ENCODE measurements around the gene PLA2G6.
"Not testable (repeated sequence)": the region's sequence is repeated elsewhere in the genome, so short reads cannot be mapped to it uniquely, and the experiment has no call there.

PLA2G6 gene

GRCh38 chr22:38082986-38083710, 98.5 kb downstream of the PLA2G6 start:
- no peak for FAIRE-seq

DNA sequence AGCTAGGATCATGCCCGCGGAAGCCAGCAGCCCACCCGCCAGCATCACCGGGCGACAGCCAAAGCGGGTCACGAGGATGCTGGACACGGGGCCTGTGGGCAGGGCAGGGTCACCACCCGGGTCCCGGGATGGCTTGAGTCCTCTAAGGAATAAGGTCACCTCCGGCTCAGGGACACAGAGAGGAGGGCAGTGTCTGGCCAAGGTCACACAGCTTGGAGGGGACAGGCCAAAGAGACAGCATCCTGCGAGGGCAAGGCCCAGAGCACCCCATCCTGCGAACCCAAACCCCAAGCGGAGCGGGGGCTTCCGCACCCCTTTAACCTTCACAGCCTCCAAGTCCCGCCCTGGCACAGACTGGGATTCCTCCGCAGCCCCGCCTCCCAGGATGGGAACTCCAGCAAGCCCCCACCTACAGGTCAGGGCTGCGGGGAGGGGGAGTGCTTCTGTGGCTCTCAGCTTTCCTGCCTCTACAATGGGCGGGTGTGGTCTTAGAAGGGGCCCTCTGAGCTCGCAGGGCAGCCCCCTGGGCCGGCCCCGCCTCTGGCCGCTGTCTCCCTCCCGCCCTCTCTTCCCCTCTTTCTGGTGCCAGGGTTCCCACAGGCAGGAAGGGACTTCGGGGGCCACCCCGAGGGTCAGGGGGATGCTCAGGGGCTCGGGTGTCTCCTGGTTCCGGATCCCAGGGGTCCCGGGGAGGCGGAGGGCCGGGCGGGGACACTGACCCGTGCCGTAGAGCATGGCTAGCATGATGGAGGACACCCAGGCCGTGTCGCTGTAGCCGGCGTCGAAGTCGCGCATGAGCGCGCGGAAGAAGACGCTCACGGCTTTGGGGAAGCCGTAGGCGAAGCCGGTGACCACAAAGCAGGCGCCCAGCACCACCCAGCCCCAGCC, 99.4 kb downstream of the PLA2G6 start:
- FAIRE-seq, result no peak

- no peak for FAIRE-seq
These were observed 100.0 kb downstream of the PLA2G6 start for GRCh38 chr22:38081636-38081940.

DNA sequence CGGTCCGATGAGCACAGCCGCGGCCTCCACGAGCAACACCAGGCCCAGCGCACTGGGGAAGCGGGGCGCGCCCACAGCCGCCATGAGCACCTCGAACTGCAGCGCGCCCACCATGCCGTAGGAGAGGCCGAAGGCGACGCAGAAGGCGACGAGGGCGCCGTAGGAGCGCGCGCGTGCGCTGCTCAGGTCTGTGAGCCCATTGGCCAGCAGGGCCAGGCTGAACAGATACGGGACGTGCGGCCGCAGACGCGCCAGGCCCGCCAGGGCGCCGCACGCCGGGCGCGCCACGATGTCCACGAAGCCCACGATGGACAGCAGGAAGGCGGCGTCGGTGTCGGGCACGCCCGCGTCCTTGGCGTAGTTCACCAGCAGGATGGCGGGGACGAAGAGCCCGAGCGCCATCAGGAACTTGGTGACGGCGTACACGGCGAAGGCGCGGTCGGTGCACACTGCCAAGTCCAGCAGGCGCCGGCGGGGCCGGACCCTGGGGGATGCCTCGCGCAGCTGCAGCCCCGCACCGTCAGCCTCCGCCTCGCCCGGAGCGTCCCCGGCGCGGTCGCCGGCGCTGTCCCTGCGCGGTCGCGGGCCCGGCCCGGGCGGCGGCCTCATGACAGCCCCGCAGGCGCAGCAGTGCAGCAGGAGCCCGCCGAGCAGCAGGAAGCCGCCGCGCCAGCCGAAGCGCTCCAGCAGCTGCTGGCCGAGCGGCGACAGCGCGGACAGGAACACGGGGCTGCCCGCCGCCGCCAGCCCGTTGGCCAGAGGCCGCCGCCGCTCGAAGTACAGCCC, 100.6 kb downstream of the PLA2G6 start:
- no peak for FAIRE-seq

DNA sequence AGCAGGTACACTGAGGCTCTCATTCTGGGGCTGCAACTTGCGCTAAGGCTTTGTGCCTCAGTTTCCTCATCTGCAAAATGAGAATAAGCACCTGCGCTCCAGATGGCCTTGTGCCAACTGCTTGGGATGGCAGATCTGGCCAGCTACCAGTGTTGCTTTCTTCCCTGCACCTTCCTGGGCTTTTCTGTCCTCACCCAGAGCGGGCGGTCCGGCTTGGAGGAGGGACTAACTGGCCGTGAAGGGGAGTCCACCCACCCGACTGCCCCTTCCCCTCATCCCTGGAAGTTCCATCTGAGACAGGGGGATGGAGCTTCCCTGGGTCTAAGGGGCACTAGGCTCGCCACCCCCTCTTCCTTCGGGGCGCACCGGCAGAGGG, 101.2 kb downstream of the PLA2G6 start:
- FAIRE-seq, result no peak

- no peak for FAIRE-seq
These were observed 101.8 kb downstream of the PLA2G6 start for GRCh38 chr22:38079804-38080203.

- FAIRE-seq, result not testable (repeated sequence)
These were observed 102.4 kb downstream of the PLA2G6 start for GRCh38 chr22:38079208-38079607.

DNA sequence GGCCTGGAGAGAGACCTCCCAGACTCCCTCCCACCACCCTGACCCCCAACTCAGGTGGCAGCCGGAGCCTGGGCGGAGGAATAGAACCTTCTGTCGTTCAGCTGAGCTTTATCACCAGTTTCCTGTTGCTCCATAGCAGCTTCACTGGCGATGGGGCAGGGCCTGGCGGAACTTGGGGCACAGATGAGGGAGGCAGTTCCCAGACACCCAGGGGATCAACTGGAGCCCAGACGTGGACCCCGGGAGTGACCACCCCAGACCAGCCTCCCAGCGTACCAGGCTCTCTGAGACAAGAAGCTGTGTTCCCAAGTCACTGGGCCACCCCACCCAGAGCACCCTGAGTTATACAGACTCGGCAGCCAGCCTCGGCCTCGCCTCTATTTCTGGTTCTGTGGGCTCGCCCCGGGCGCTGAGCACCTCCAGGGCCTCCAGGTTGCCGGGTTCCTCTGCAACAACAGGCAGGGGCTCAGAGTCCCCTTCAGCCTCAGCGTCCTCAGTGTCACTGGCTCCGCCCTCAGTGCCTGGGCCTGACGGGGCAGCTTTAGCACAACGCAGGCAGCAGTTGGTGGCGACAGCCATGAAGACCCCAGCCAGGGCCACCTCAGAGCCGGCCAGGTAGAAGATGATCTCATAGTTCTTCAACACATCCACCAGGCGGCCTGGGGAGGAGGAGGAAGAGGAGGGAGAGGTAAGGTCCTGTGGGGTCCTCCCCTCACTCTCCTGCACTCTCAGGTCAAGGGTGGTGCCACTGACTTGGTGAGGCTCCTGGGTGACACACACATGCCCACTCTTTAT, 103.4 kb downstream of the PLA2G6 start:
- no peak for FAIRE-seq

DNA sequence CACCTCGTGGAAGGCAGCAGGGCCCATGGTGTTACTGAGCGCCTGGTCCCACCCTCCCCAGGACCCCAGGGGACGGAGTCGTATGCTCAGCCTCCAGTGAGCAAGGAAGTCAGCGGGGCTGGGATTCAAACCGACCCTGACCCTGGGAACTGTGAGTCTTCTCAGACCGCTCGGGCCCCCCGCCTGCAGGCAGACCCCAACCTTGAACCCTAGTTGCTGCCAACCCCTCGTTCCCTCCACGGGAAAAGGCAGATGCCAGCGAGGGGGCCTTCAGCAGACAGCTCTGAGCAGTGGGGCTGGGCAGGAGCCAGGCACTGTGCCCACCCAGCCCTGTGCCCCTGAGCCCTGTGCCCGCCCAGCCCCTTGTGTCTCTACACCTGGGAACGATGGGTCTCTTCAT, 104.0 kb downstream of the PLA2G6 start:
- no peak for FAIRE-seq

GRCh38 chr22:38077096-38077495, 104.5 kb downstream of the PLA2G6 start:
- no peak for FAIRE-seq

GRCh38 chr22:38075961-38076360, 105.7 kb downstream of the PLA2G6 start:
- no peak for FAIRE-seq

DNA sequence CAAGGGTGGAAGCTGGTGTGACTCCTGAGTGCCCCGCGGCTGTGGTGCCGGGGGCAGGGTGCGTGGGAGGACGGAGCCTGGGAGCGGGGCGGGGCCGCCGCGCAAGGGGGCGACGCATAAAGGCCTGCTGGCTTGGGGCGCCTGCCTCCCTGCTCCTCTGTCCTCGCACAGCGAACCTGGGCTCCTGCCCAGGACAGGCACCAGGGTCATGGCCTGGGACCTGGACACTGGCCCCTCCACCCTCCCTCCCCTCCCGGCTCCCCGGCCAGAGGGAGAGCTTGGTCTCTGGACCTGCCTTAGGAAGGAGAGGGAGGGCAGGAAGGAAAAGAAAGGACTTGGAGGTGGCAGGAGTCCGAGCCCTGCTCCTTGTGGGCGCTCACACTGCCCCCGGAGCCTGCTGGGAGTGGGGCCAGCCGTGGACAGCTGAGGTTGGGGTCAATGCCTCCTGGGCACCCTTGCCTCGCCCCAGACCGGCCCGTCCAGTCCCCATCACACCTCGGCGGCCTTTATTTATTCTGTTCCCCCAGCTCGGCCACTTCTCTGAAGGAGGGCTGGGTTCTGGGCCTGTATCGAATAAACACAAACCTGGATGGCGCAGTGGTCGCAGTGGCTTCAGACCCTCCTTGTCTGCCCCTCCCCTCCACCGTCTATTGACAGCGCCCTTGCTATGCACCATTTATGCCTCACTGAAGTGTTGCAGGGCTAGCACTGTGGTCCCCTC, 106.4 kb downstream of the PLA2G6 start:
- no peak for FAIRE-seq

- FAIRE-seq, result no peak
These were observed 107.2 kb downstream of the PLA2G6 start for GRCh38 chr22:38074181-38075104.

DNA sequence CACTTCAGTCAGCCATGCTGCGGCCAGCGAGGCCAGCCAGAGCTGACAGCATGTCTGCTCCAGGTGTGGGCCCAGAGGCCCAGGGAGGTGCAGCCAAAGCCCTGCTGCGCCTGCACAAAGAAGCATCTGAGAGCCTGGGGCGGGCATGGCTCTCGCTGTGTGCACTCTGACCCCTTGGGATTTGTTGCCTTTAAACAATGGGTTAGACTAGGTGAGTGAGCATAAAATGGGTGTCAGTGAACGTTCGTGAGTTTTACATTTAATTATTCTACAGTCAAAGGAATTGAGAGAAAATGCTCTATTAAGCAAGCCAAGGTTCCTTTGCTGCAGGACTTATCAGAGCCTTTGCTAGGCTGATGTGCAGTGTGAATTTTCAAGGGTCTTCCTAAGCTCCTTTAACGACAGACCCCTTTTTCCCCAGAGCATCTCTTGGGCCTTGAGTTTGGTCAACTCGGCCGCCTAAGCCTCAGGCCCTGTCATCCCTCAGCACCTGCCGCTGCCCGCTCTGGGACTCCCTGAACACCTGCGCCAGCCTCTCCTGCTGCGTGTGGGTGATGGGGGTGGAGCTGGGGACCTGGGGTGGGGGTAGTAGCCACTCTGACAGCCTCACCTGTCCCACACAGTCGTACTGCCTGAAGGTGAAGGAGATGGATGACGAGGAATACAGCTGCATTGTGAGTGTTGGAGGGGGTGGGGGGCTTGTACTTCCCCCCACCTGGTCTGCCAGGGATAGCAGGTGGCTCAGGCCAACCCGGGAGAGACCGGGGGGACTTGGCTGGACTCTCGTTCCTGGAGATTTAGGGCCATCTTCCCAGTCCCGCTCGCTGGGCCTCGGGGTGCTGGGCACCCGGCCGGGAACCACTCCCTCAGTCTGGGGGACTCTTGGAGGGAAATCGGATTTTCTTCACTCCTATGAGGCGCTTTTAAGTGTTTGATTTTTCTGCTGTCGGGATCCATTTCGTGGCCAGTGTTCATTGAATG, 108.2 kb downstream of the PLA2G6 start:
- no peak for FAIRE-seq

DNA sequence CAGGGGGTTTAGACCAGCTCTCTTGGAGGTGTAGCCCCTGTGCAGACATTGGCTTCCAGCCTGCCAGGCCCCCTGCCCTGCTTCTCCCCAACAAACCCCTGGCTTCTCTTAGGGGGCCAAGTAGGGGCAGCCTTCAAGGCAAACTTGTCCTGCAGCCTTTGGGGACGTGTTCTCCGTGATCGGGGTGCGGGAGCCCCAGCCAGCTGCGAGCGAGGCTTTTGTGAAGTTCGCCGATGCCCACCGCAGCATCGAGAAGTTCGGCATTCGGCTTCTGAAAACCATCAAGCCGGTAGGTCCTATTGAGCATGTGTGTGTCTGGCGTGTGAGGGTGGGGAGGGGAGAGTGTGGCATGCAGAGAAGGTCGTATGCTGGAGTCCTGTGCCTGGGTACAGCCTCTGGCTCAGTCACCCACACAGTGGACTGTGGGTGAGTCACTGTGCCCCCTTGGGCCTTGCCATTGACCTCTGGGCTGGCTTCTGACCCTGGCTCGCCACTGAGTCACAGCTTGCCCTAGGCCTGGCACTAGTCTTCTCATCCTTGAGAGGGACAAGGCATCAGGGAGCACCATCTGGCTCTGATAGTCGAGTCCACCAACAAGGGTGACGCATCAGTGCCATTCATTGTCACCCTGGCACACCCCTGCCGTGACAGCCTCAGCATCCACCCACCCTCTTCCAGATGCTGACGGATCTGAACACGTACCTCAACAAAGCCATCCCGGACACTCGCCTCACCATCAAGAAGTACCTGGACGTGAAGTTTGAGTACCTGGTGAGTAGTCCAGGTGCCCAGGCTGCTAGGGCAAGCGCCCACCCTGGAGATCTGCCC, 109.1 kb downstream of the PLA2G6 start:
- no peak for FAIRE-seq

DNA sequence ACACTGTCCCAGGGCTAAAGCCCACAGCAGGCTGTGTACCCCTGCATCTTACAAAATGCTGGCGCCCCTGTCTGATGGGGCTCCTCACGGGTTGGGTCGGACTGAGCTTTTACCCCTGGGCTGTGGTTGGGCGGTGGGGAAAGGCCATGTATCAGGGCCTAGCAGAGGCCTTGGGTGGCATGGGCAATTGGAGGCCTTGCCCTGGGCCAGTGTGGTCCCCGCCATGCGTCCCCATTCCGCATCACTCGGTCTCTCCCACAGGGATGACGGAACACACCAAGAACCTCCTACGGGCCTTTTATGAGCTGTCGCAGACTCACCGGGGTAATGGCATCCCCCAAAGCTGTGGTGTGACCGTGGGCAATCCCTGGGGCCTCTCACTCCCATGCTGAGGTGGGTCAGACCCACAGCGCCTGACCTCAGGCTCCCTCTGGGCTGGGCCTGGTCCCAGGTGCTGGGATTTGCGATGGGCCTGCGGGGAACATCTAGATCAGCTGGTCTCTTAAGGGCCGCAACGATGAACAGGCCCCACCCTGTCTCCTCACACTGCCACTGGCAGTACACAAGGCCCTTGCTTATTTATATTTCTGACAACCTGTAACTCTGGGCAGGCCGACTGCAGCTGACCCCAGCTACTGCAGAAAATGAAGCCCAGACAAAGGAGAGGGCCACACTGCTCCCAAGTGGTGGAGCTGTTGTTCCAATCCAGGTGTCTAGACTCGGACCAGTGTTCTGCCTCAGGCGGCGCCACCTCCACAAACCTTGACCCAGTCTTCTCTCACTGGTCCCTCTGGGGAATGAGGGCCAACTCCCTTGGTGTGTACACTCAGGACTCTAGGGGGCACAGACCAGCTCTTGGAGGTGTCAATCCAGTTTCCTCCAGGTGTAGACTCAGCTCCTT, 110.0 kb downstream of the PLA2G6 start:
- no peak for FAIRE-seq

GRCh38 chr22:38070250-38070921, 111.2 kb downstream of the PLA2G6 start:
- FAIRE-seq, result no peak

All from endometrium (tissue), 2 donors.